Measurements from ENCODE around the gene PRDM7.
"Not testable (repeated sequence)": the region's sequence is repeated elsewhere in the genome, so short reads cannot be mapped to it uniquely, and the experiment has no call there.

The PRDM7 gene

GRCh38 chr16:90084215-90084950, 7.3 kb upstream of the PRDM7 start:
- TF ChIP-seq ZNF274 (IDR thresholded peaks at IDR 0.05; ENCODE audit: low read depth, low read length), result no peak

GRCh38 chr16:90083139-90083538, 6.0 kb upstream of the PRDM7 start:
- no peak for TF ChIP-seq ZNF274 (IDR thresholded peaks at IDR 0.05; ENCODE audit: low read depth, low read length)
- H3K4me3 ChIP-seq (ENCODE audit: low read length), result no peak overlapping the region

More at GRCh38 chr16:90084215-90084950, 7.3 kb upstream of the PRDM7 start:
- no peak overlapping the region for H3K4me3 ChIP-seq (ENCODE audit: low read length)

GRCh38 chr16:90081606-90081970, 4.5 kb upstream of the PRDM7 start:
- no peak overlapping the region for H3K4me3 ChIP-seq (ENCODE audit: low read length)
- no peak for TF ChIP-seq ZNF274 (IDR thresholded peaks at IDR 0.05; ENCODE audit: low read depth, low read length)

GRCh38 chr16:90078579-90078895, 1.4 kb upstream of the PRDM7 start:
- no peak overlapping the region for H3K4me3 ChIP-seq (ENCODE audit: low read length)

GRCh38 chr16:90077757-90078578, 837 bp upstream of the PRDM7 start:
- peak overlapping the region; percentile 21; the same call in 1 of the 2 replicates for H3K4me3 ChIP-seq (ENCODE audit: low read length)
- TF ChIP-seq ZNF274 (IDR thresholded peaks at IDR 0.05; ENCODE audit: low read depth, low read length), result no peak

More at GRCh38 chr16:90078579-90078895, 1.4 kb upstream of the PRDM7 start:
- no peak for TF ChIP-seq ZNF274 (IDR thresholded peaks at IDR 0.05; ENCODE audit: low read depth, low read length)

- TF ChIP-seq ZNF274 (IDR thresholded peaks at IDR 0.05; ENCODE audit: low read depth, low read length), result no peak
- H3K4me3 ChIP-seq (ENCODE audit: low read length), result no peak overlapping the region
Measured at GRCh38 chr16:90072442-90073105, 4.6 kb downstream of the PRDM7 start.

- H3K4me3 ChIP-seq (ENCODE audit: low read length), result no peak overlapping the region
Measured at GRCh38 chr16:90070440-90070839, 6.7 kb downstream of the PRDM7 start.

GRCh38 chr16:90061437-90061836, 15.7 kb downstream of the PRDM7 start:
- H3K4me3 ChIP-seq (ENCODE audit: low read length), result no peak overlapping the region
- TF ChIP-seq ZNF274 (IDR thresholded peaks at IDR 0.05; ENCODE audit: low read depth, low read length), result no peak

More at GRCh38 chr16:90070440-90070839, 6.7 kb downstream of the PRDM7 start:
- no peak for TF ChIP-seq ZNF274 (IDR thresholded peaks at IDR 0.05; ENCODE audit: low read depth, low read length)

- no peak for TF ChIP-seq ZNF274 (IDR thresholded peaks at IDR 0.05; ENCODE audit: low read depth, low read length)
- no peak overlapping the region for H3K4me3 ChIP-seq (ENCODE audit: low read length)
Measured at GRCh38 chr16:90057738-90058173, 19.4 kb downstream of the PRDM7 start.

- H3K4me3 ChIP-seq (ENCODE audit: low read length), result not testable (repeated sequence)
Measured at GRCh38 chr16:90056521-90056920, 20.6 kb downstream of the PRDM7 start.

GRCh38 chr16:90055371-90055770, 21.8 kb downstream of the PRDM7 start:
- H3K4me3 ChIP-seq (ENCODE audit: low read length), result no peak overlapping the region
- no peak for TF ChIP-seq ZNF274 (IDR thresholded peaks at IDR 0.05; ENCODE audit: low read depth, low read length)

- H3K4me3 ChIP-seq (ENCODE audit: low read length), result no peak overlapping the region
- TF ChIP-seq ZNF274 (IDR thresholded peaks at IDR 0.05; ENCODE audit: low read depth, low read length), result no peak
Measured at GRCh38 chr16:90054554-90054953, 22.6 kb downstream of the PRDM7 start.

GRCh38 chr16:90053902-90054500, 23.1 kb downstream of the PRDM7 start:
- TF ChIP-seq ZNF274 (IDR thresholded peaks at IDR 0.05; ENCODE audit: low read depth, low read length), result no peak

GRCh38 chr16:90050969-90051368, 26.2 kb downstream of the PRDM7 start:
- no peak for TF ChIP-seq ZNF274 (IDR thresholded peaks at IDR 0.05; ENCODE audit: low read depth, low read length)
- H3K4me3 ChIP-seq (ENCODE audit: low read length), result no peak overlapping the region

More at GRCh38 chr16:90053902-90054500, 23.1 kb downstream of the PRDM7 start:
- no peak overlapping the region for H3K4me3 ChIP-seq (ENCODE audit: low read length)
